Panc1 (cell line): ENCODE data around the gene PSTPIP1. TPM values are rescaled to one million over a fixed set of nuclear protein-coding genes. Genes with fewer than 3 reads are reported as not detected.

ENCODE experiments used
- ATAC-seq: fragments of 200-7000 bp; cut with Tn5 transposase; 2 replicates; pipeline ENCODE4 v1.9.1; 2020; ENCODE audit warnings: mild to moderate bottlenecking, moderate library complexity
- BruUV-seq: library from RNA; stranded (reverse); fragments of 400-500 nt; replicated peaks from 2 replicates; lab custom pipeline; 2021; lab: Mats Ljungman, UMichigan
- CTCF ChIA-PET: fragments of 300-600 bp; sonication (Branson Sonifier 250); formaldehyde crosslinking; loops from one replicate; lab custom pipeline; 2022; ENCODE audit warnings: antibody characterized with exemption; lab: Charles Lee
- POLR2A ChIA-PET: fragments of 300-600 bp; sonication (Branson Sonifier 250); formaldehyde crosslinking; loops from one replicate; lab custom pipeline; 2022; ENCODE audit warnings: antibody characterized with exemption; lab: Charles Lee
- DNase-seq: peaks from one replicate; pipeline ENCODE4 v3.0.0-alpha.2; 2010; ENCODE audit warnings: low read depth, low spot score
- H3K27ac ChIP-seq: 2 replicates; pipeline ENCODE4 v1.5.1; 2011; ENCODE audit warnings: mild to moderate bottlenecking, low read length, inconsistent platforms
- H3K27me3 ChIP-seq: fragments of 200-500 bp; sonication (Bioruptor generic); 2 replicates; pipeline ENCODE4 v1.6.0; 2014; ENCODE audit warnings: low read length, inconsistent platforms; ENCODE audit not compliant: control insufficient read depth, insufficient read depth
- H3K36me3 ChIP-seq: fragments of 200-500 bp; sonication (Bioruptor generic); 2 replicates; pipeline ENCODE4 v1.5.1; 2014; ENCODE audit warnings: inconsistent platforms, mild to moderate bottlenecking, low read length, moderate library complexity; ENCODE audit not compliant: control insufficient read depth, insufficient read depth
- H3K4me1 ChIP-seq: 2 replicates; pipeline ENCODE4 v1.5.1; 2011; ENCODE audit warnings: inconsistent platforms, mild to moderate bottlenecking, low read length, moderate library complexity; ENCODE audit not compliant: control insufficient read depth, insufficient read depth
- H3K4me3 ChIP-seq, 2 experiments: 2 replicates each; pipeline ENCODE4 v1.5.1; 2011 to 2012; ENCODE audit warnings: low read depth in 2 of 2, low read length in 2 of 2, mild to moderate bottlenecking in 2 of 2, inconsistent platforms in 1 of 2, moderate library complexity in 1 of 2
- H3K9me3 ChIP-seq: fragments of 200-500 bp; sonication (Bioruptor generic); 2 replicates; pipeline ENCODE4 v1.5.1; 2014; ENCODE audit warnings: low read depth, mild to moderate bottlenecking, inconsistent platforms, low read length, moderate library complexity; ENCODE audit not compliant: control insufficient read depth, insufficient read depth
- CTCF ChIP-seq: fragments of 450-650 bp; IDR thresholded peaks from 2 replicates; pipeline ENCODE4 v1.5.1; 2017; ENCODE audit warnings: mild to moderate bottlenecking
- POLR2AphosphoS5 ChIP-seq: IDR thresholded peaks from 2 replicates; pipeline ENCODE4 v1.6.1; 2012; ENCODE audit warnings: mild to moderate bottlenecking, low read depth, low read length, moderate library complexity
- REST ChIP-seq, 2 experiments: IDR thresholded peaks; 2 replicates each; pipeline ENCODE4 v1.6.1; 2011 to 2012; ENCODE audit warnings: low read depth in 2 of 2, control low read depth in 1 of 2, low read length in 1 of 2, mild to moderate bottlenecking in 1 of 2, moderate library complexity in 1 of 2; ENCODE audit not compliant: insufficient read depth in 1 of 2
- SIN3A ChIP-seq: IDR thresholded peaks from 2 replicates; pipeline ENCODE4 v1.6.1; 2012; ENCODE audit warnings: low read depth, mild to moderate bottlenecking, low read length, moderate library complexity, borderline replicate concordance; ENCODE audit not compliant: insufficient read depth
- TCF7L2 ChIP-seq: IDR thresholded peaks from 2 replicates; pipeline ENCODE4 v1.6.1; 2011; ENCODE audit warnings: mild to moderate bottlenecking, low read depth, low read length, inconsistent platforms
- in situ Hi-C: cut with HindIII; loops from 2 replicates; pipeline ENCODE4 v1.10.0; 2016; ENCODE audit warnings: low sequenced_read_pairs, low pct_unique_long_range_greater_than_20kb
- intact Hi-C: fragments of 100-400 bp; cut with micrococcal nuclease; formaldehyde crosslinking; loops from one replicate; pipeline ENCODE4 v1.10.0; 2022; ENCODE audit not compliant: unreplicated experiment
- total RNA-seq: library from RNA; stranded (reverse); gene quantifications from one replicate; pipeline ENCODE4 v1.2.1, GENCODE V29; 2021; ENCODE audit not compliant: unreplicated experiment

Gene PSTPIP1
- total RNA-seq, 1 experiment from 2014 or later = 0.46 TPM

GRCh38 chr15:77022646-77023575, 28.0 kb downstream of the PSTPIP1 start:
- TF ChIP-seq SIN3A = no peak
- no peak for TF ChIP-seq POLR2AphosphoS5
- TF ChIP-seq REST (IDR thresholded peaks at IDR 0.05; ENCODE audit: insufficient read depth in 1 of 2, low read depth in 2 of 2, low read length in 1 of 2) = no peak
- no peak for TF ChIP-seq TCF7L2
- no peak for TF ChIP-seq CTCF
- no peaks in the 10 kb centered on the region for H3K9me3 ChIP-seq
- POLR2A ChIA-PET = no interaction called here

GRCh38 chr15:77023576-77024272, 28.8 kb downstream of the PSTPIP1 start:
- no peaks in the 10 kb centered on the region for H3K9me3 ChIP-seq
- DNase-seq (no peak), ATAC-seq (peak; percentile 4; the same call in 1 of the 2 replicates)
- BruUV-seq = no TSS peak
- no peaks in the 10 kb centered on the region; the same call in 1 of the 2 replicates for H3K4me1 ChIP-seq
- H3K27ac ChIP-seq = no peak overlapping the region
- in situ Hi-C loops = no loop called here
- ChIA-PET CTCF (interaction anchor here (1.1 to 1.3 kb wide), 2 partner anchors 10 to 46 kb away, joined by 4 read pairs; no protein-coding TSS in a partner anchor), POLR2A (no interaction called here)
- TF ChIP-seq REST (IDR thresholded peaks at IDR 0.05; ENCODE audit: insufficient read depth in 1 of 2, low read depth in 2 of 2, low read length in 1 of 2) (no peak), CTCF (no peak), TCF7L2 (no peak), SIN3A (no peak), POLR2AphosphoS5 (no peak)
- no peak overlapping the region for H3K4me3 ChIP-seq
- intact Hi-C loops = no loop called here
- no peaks in the 10 kb centered on the region for H3K36me3 ChIP-seq
- no peaks in the 10 kb centered on the region for H3K27me3 ChIP-seq

More at GRCh38 chr15:77022646-77023575, 28.0 kb downstream of the PSTPIP1 start:
- DNase-seq (no peak), ATAC-seq (no peak)
- no TSS peak for BruUV-seq
- Histone ChIP-seq H3K4me1 (no peaks in the 10 kb centered on the region; the same call in 1 of the 2 replicates), H3K27me3 (no peaks in the 10 kb centered on the region), H3K4me3 (no peak overlapping the region), H3K27ac (no peak overlapping the region), H3K36me3 (no peaks in the 10 kb centered on the region)
- intact Hi-C loops = no loop called here
- CTCF ChIA-PET = interaction anchor here (1.1 kb wide), 1 partner anchor 11 kb away, joined by 4 read pairs; no protein-coding TSS in a partner anchor
- in situ Hi-C loops = no loop called here
